K562 (cell line): Measurements from ENCODE around the gene TAOK2. TPM values are rescaled to one million over a fixed set of nuclear protein-coding genes. Genes with fewer than 3 reads are reported as not detected.

Experiments used
- CREM ChIP-seq: IDR thresholded peaks from 2 replicates; pipeline ENCODE4 v1.6.1; 2014; ENCODE audit warnings: antibody characterized with exemption, low read depth
- E2F6 ChIP-seq, 2 experiments: IDR thresholded peaks; 2 replicates each; pipeline ENCODE4 v1.6.1; 2011; ENCODE audit warnings: borderline replicate concordance in 1 of 2, control low read depth in 1 of 2, low read depth in 1 of 2, low read length in 1 of 2, mild to moderate bottlenecking in 1 of 2, mixed read lengths in 1 of 2, moderate library complexity in 1 of 2; ENCODE audit not compliant: insufficient read depth in 1 of 2, insufficient read length in 1 of 2, poor library complexity in 1 of 2, severe bottlenecking in 1 of 2; ENCODE audit errors: extremely low read depth in 1 of 2
- EP400 ChIP-seq: fragments of 450-650 bp; IDR thresholded peaks from 2 replicates; pipeline ENCODE4 v1.6.1; 2017; ENCODE audit warnings: antibody characterized with exemption, mild to moderate bottlenecking, moderate library complexity
- FOXP4 ChIP-seq: sonication (generic); formaldehyde crosslinking; IDR thresholded peaks from 2 replicates; pipeline ENCODE4 v1.8.0; 2022; ENCODE audit warnings: mild to moderate bottlenecking, missing genetic modification reagents, borderline replicate concordance
- HCFC1 ChIP-seq: IDR thresholded peaks from 2 replicates; pipeline ENCODE4 v1.6.1; 2012; ENCODE audit warnings: low read depth, low read length, improper control_type of control experiment
- HDGF ChIP-seq: fragments of 450-650 bp; IDR thresholded peaks from 2 replicates; pipeline ENCODE4 v1.6.1; 2016
- HIVEP1 ChIP-seq: fragments of 250-450 bp; sonication (Bioruptor Pico); IDR thresholded peaks from 2 replicates; pipeline ENCODE4 v1.4.0; 2020; ENCODE audit warnings: mild to moderate bottlenecking
- MAZ ChIP-seq, 2 experiments: fragments of 450-650 bp in 1 of 2; sonication (generic) in 1 of 2; formaldehyde crosslinking; IDR thresholded peaks in 1 of 2; conservative IDR thresholded peaks in 1 of 2; 2 replicates each; pipeline versions ENCODE4 v1.4.0 to v1.5.0; 2020; ENCODE audit warnings: mild to moderate bottlenecking in 1 of 2, missing genetic modification reagents in 1 of 2
- NBN ChIP-seq: fragments of 450-650 bp; IDR thresholded peaks from 2 replicates; pipeline ENCODE4 v1.6.1; 2016; ENCODE audit warnings: low read depth, mild to moderate bottlenecking
- REST ChIP-seq, 2 experiments: fragments of 450-650 bp; formaldehyde crosslinking in 1 of 2; IDR thresholded peaks; 2 replicates each; pipeline versions ENCODE4 v1.4.0 to v1.6.1; 2014 to 2020; ENCODE audit warnings: mild to moderate bottlenecking in 2 of 2, borderline replicate concordance in 1 of 2, low read depth in 1 of 2
- SOX6 ChIP-seq: fragments of 450-650 bp; IDR thresholded peaks from 2 replicates; pipeline ENCODE4 v1.6.1; 2014; ENCODE audit warnings: mild to moderate bottlenecking
- XRCC5 ChIP-seq: fragments of 200-400 bp; formaldehyde crosslinking; IDR thresholded peaks from 2 replicates; pipeline ENCODE4 v1.6.1; 2017; ENCODE audit warnings: low read depth, mild to moderate bottlenecking, low read length
- ZBTB7A ChIP-seq: IDR thresholded peaks from 2 replicates; pipeline ENCODE4 v1.6.1; 2011; ENCODE audit warnings: low read depth, mild to moderate bottlenecking, low read length, moderate library complexity, borderline replicate concordance; ENCODE audit not compliant: control insufficient read depth
- ZNF431 ChIP-seq: sonication (generic); formaldehyde crosslinking; IDR thresholded peaks from 2 replicates; pipeline ENCODE4 v1.8.0; 2022; ENCODE audit warnings: mild to moderate bottlenecking, missing genetic modification reagents
- ZNF445 ChIP-seq: fragments of 250-450 bp; sonication (Bioruptor Pico); IDR thresholded peaks from 2 replicates; pipeline ENCODE4 v1.4.0; 2020; ENCODE audit warnings: low read depth, mild to moderate bottlenecking, moderate library complexity
- polyA plus RNA-seq, 8 experiments: library from polyadenylated mRNA; depleted of rRNA in 4 of 8; stranded (reverse) in 5 of 8; unstranded in 3 of 8; fragments of >200 nt; fragmentation: Nextera tagmentation in 2 of 8; fragmentation: Illumina TruSeq in 1 of 8; extraction: Ambion mirVana in 2 of 8; extraction: Trizol in 1 of 8; gene quantifications; 2 replicates each; pipeline versions ENCODE4 v1.2.1 to v1.2.3, GENCODE V29; 2011 to 2014; ENCODE audit warnings: inconsistent platforms in 1 of 8, missing spikeins in 1 of 8
- total RNA-seq, 7 experiments: library from RNA; depleted of rRNA in 6 of 7; stranded (reverse); fragments of >200 nt in 6 of 7; fragmentation: Illumina TruSeq in 2 of 7; extraction: Trizol in 2 of 7; gene quantifications; 2 replicates each; pipeline versions ENCODE4 v1.2.1 to v1.2.3, GENCODE V29; 2011 to 2021; ENCODE audit warnings: low replicate concordance in 1 of 7

Gene TAOK2
- total and polyA plus RNA-seq, 9 of the 15 experiments (the other 6 are each of a cell fraction or from before 2014, with no cell fraction given), result 0.10 to 41.8 (median 13.7) TPM

- TF ChIP-seq ZNF445 (CRISPR knock-in tag) (no peak), HDGF (no peak), XRCC5 (peak; percentile 64; the same call in 1 of the 2 replicates), REST (IDR thresholded peaks at IDR 0.05; ENCODE audit: borderline replicate concordance) (peak; percentile 46; the same call in 1 of the 2 replicates), REST (CRISPR knock-in tag; IDR thresholded peaks at IDR 0.05; ENCODE audit: low read depth) (no peak; the same call in 1 of the 2 replicates), HIVEP1 (CRISPR knock-in tag) (no peak), E2F6 (IDR thresholded peaks at IDR 0.05; ENCODE audit: borderline replicate concordance in 1 of 2, extremely low read depth in 1 of 2, insufficient read depth in 1 of 2, insufficient read length in 1 of 2, low read depth in 1 of 2, low read length in 1 of 2, poor library complexity in 1 of 2, severe bottlenecking in 1 of 2) (peak; percentile 43 to 57), CREM (peak; percentile 88), EP400 (peak; percentile 71; the same call in 1 of the 2 replicates), ZBTB7A (peak; percentile 97), ZNF431 (CRISPR knock-in tag) (0 out of 2 replicates have a peak, but pooled peaks have one; percentile 52), SOX6 (peak; percentile 66), MAZ (CRISPR knock-in tag; conservative IDR thresholded peaks at IDR 0.05 in 1 of 2, IDR thresholded peaks at IDR 0.05 in 1 of 2) (peak; percentile 90 to 96), NBN (0 out of 2 replicates have a peak, but pooled peaks have one; percentile 31), FOXP4 (CRISPR knock-in tag) (no peak), HCFC1 (peak; percentile 32; the same call in 1 of the 2 replicates)
Measured at GRCh38 chr16:29961479-29962343, 12.0 kb upstream of the TAOK2 start, which contains the start of gene TMEM219 (continued).
